Measurements from ENCODE around the gene ALG13.

The ALG13 gene

DNA sequence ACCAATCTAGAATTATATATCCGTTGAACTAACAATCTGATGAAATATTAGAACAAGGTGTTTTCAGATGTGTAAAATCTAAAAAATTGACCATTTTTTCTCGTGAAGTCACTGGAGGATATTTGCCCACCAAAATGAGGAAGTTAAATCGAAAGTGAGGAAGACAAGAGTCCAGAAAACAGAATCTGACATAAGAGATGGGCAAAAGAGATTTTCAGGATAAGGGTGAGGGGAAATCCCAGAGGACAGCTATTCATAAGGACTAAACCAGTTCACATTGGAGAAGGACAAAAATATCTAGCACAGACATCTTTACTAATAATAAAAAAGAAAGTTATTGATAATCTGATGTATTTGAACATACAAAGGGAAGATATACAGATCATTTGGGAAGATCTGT, 18.7 kb upstream of the ALG13 start:
- H3K9me3 ChIP-seq (ENCODE audit: control insufficient read depth, insufficient read depth, low read depth, low read length), result no peaks in the 10 kb centered on the region
- no peaks in the 10 kb centered on the region for H3K4me1 ChIP-seq (ENCODE audit: control insufficient read depth, insufficient read depth, low read length)
- no peak overlapping the region for H3K4me3 ChIP-seq (ENCODE audit: low read depth, low read length)
- no peak overlapping the region for H3K27ac ChIP-seq (ENCODE audit: low read depth, low read length)
- no peak overlapping the region for H3K9ac ChIP-seq (ENCODE audit: low read length)
- no peaks in the 10 kb centered on the region for H3K36me3 ChIP-seq (ENCODE audit: control insufficient read depth, insufficient read depth, low read length)
- H3K27me3 ChIP-seq (ENCODE audit: control insufficient read depth, insufficient read depth, low read length), result no peaks in the 10 kb centered on the region; the same call in 1 of the 2 replicates

GRCh38 chrX:111671668-111672067, 9.3 kb upstream of the ALG13 start:
- H3K27ac ChIP-seq (ENCODE audit: low read depth, low read length), result no peak overlapping the region
- H3K9ac ChIP-seq (ENCODE audit: low read length), result no peak overlapping the region
- no peak overlapping the region for H3K4me3 ChIP-seq (ENCODE audit: low read depth, low read length)
- peaks cover 4% of the 10 kb centered on the region; the same call in 1 of the 2 replicates for H3K27me3 ChIP-seq (ENCODE audit: control insufficient read depth, insufficient read depth, low read length)
- H3K36me3 ChIP-seq (ENCODE audit: control insufficient read depth, insufficient read depth, low read length), result no peaks in the 10 kb centered on the region
- H3K9me3 ChIP-seq (ENCODE audit: control insufficient read depth, insufficient read depth, low read depth, low read length), result no peaks in the 10 kb centered on the region
- no peaks in the 10 kb centered on the region for H3K4me1 ChIP-seq (ENCODE audit: control insufficient read depth, insufficient read depth, low read length)

DNA sequence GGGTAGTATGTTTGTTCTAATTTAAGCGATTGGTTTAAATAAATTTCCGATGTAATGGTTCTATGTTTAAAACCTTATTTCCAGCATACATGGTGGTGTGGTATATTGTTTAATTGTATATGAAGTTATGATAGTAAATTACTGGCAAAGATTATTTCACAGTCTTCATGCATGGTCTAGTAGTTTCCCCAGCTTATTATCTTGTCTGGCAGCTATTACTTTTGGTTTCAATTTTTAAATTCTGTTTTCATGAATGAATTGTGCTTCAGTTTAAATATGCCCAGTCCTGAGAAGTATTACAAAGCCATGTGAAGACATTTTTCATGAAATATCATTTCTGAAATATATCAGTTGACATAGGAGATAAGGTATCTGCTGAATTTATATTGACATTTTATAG, 6.3 kb downstream of the ALG13 start:
- no peak overlapping the region for H3K9ac ChIP-seq (ENCODE audit: low read length)
- no peaks in the 10 kb centered on the region for H3K27me3 ChIP-seq (ENCODE audit: control insufficient read depth, insufficient read depth, low read length)
- no peaks in the 10 kb centered on the region for H3K9me3 ChIP-seq (ENCODE audit: control insufficient read depth, insufficient read depth, low read depth, low read length)
- no peak overlapping the region for H3K27ac ChIP-seq (ENCODE audit: low read depth, low read length)
- peaks cover 5% of the 10 kb centered on the region for H3K4me1 ChIP-seq (ENCODE audit: control insufficient read depth, insufficient read depth, low read length)
- peaks cover 92% of the 10 kb centered on the region for H3K36me3 ChIP-seq (ENCODE audit: control insufficient read depth, insufficient read depth, low read length)
- no peak overlapping the region for H3K4me3 ChIP-seq (ENCODE audit: low read depth, low read length)

- Histone ChIP-seq H3K4me1 (ENCODE audit: control insufficient read depth, insufficient read depth, low read length) (no peaks in the 10 kb centered on the region; the same call in 1 of the 2 replicates), H3K4me3 (ENCODE audit: low read depth, low read length) (no peak overlapping the region), H3K9me3 (ENCODE audit: control insufficient read depth, insufficient read depth, low read depth, low read length) (no peaks in the 10 kb centered on the region)
Measured at GRCh38 chrX:111695297-111695880, 14.4 kb downstream of the ALG13 start.

GRCh38 chrX:111719426-111720210, 38.6 kb downstream of the ALG13 start:
- Histone ChIP-seq H3K27ac (ENCODE audit: low read depth, low read length) (no peak overlapping the region), H3K9ac (ENCODE audit: low read length) (no peak overlapping the region), H3K27me3 (ENCODE audit: control insufficient read depth, insufficient read depth, low read length) (no peaks in the 10 kb centered on the region; the same call in 1 of the 2 replicates), H3K4me1 (ENCODE audit: control insufficient read depth, insufficient read depth, low read length) (no peaks in the 10 kb centered on the region), H3K9me3 (ENCODE audit: control insufficient read depth, insufficient read depth, low read depth, low read length) (no peaks in the 10 kb centered on the region), H3K36me3 (ENCODE audit: control insufficient read depth, insufficient read depth, low read length) (peaks cover 70% of the 10 kb centered on the region), H3K4me3 (ENCODE audit: low read depth, low read length) (no peak overlapping the region)

More at GRCh38 chrX:111695297-111695880, 14.4 kb downstream of the ALG13 start:
- Histone ChIP-seq H3K27ac (ENCODE audit: low read depth, low read length) (no peak overlapping the region), H3K36me3 (ENCODE audit: control insufficient read depth, insufficient read depth, low read length) (peaks cover 34% of the 10 kb centered on the region), H3K27me3 (ENCODE audit: control insufficient read depth, insufficient read depth, low read length) (no peaks in the 10 kb centered on the region; the same call in 1 of the 2 replicates), H3K9ac (ENCODE audit: low read length) (no peak overlapping the region)

DNA sequence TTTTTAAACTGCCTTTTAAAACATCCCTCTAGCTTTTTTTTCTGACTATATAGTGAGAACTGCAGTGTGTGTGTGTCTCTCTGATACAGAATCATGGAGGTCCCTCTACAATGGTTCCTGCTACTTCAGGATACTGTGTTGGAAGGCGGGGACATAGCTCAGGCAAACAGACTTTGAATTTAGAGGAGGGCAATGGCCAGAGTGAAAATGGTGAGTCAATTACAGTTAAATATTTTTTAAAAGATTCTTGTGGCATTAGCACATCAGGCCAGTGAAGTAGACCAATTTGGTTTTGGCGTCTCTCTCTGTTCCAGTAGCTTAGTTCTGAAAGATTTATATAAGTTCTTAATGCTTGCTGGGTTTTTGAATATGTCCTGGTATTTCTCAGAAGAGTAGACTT, 47.1 kb downstream of the ALG13 start:
- no peak overlapping the region for H3K4me3 ChIP-seq (ENCODE audit: low read depth, low read length)
- peaks cover 95% of the 10 kb centered on the region for H3K36me3 ChIP-seq (ENCODE audit: control insufficient read depth, insufficient read depth, low read length)
- H3K27me3 ChIP-seq (ENCODE audit: control insufficient read depth, insufficient read depth, low read length), result no peaks in the 10 kb centered on the region
- no peak overlapping the region for H3K27ac ChIP-seq (ENCODE audit: low read depth, low read length)
- H3K9ac ChIP-seq (ENCODE audit: low read length), result no peak overlapping the region
- no peaks in the 10 kb centered on the region for H3K9me3 ChIP-seq (ENCODE audit: control insufficient read depth, insufficient read depth, low read depth, low read length)
- H3K4me1 ChIP-seq (ENCODE audit: control insufficient read depth, insufficient read depth, low read length), result no peaks in the 10 kb centered on the region

DNA sequence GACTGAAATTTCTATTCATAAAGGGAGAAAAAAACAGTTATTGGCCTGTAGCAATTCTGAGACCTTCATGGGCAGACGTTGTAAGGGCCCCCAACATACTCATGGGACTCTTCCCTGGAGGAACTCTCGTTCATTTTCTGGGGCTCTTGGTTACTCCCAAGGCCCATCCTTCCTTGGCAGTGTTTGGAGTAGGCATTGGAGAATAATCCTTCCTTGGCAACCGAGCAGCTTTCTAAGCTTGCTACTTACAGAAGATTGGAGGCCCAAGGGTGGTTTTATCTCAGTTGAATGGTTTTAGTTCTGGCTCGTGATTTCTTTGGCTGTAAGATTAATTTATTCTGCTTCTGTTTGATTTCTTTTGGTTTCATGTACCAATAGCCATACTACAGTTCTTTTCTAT, 50.4 kb downstream of the ALG13 start:
- Histone ChIP-seq H3K9me3 (ENCODE audit: control insufficient read depth, insufficient read depth, low read depth, low read length) (no peaks in the 10 kb centered on the region), H3K9ac (ENCODE audit: low read length) (no peak overlapping the region), H3K27me3 (ENCODE audit: control insufficient read depth, insufficient read depth, low read length) (no peaks in the 10 kb centered on the region; the same call in 1 of the 2 replicates), H3K4me1 (ENCODE audit: control insufficient read depth, insufficient read depth, low read length) (no peaks in the 10 kb centered on the region), H3K27ac (ENCODE audit: low read depth, low read length) (no peak overlapping the region), H3K4me3 (ENCODE audit: low read depth, low read length) (no peak overlapping the region), H3K36me3 (ENCODE audit: control insufficient read depth, insufficient read depth, low read length) (peaks cover 99% of the 10 kb centered on the region)

DNA sequence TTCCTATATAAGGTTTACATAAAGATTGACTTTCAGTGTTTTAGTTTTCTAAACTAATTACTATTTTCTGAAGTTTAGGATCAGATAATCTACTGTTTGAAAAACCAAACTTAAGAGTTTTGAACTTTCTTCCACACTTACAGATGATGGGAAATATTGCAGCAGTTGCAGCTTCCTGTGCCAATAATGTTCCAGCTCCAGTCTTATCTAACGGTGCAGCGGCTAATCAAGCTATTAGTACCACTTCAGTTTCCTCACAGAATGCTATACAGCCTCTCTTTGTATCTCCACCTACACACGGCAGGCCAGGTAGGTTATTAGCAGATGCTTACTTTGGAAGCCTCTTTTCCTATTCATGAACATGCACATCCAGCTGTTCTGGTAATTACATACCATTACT, 55.6 kb downstream of the ALG13 start:
- Histone ChIP-seq H3K27me3 (ENCODE audit: control insufficient read depth, insufficient read depth, low read length) (no peaks in the 10 kb centered on the region; the same call in 1 of the 2 replicates), H3K36me3 (ENCODE audit: control insufficient read depth, insufficient read depth, low read length) (peaks cover 98% of the 10 kb centered on the region), H3K4me3 (ENCODE audit: low read depth, low read length) (no peak overlapping the region), H3K27ac (ENCODE audit: low read depth, low read length) (no peak overlapping the region), H3K4me1 (ENCODE audit: control insufficient read depth, insufficient read depth, low read length) (no peaks in the 10 kb centered on the region), H3K9me3 (ENCODE audit: control insufficient read depth, insufficient read depth, low read depth, low read length) (no peaks in the 10 kb centered on the region), H3K9ac (ENCODE audit: low read length) (no peak overlapping the region)

DNA sequence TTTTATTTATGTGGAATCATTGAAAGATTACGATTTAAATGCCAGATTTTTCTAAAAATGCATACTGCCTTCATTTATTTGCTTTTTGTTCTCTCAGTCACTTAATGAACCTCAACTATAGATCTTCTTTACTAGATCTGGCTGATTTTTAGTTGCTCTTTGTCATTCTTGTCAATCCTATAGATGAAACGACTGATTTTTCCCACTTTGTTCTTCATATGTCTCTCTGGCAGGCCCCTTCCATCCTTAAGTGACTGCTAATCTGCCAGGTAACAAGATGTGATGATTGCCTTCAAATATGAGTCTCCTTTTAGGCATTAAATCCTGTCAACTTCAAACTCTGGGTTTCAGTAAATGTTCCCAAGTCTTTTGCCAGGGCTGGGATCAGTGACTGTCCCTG, 61.0 kb downstream of the ALG13 start:
- Histone ChIP-seq H3K9me3 (ENCODE audit: control insufficient read depth, insufficient read depth, low read depth, low read length) (no peaks in the 10 kb centered on the region), H3K27ac (ENCODE audit: low read depth, low read length) (no peak overlapping the region), H3K27me3 (ENCODE audit: control insufficient read depth, insufficient read depth, low read length) (no peaks in the 10 kb centered on the region; the same call in 1 of the 2 replicates), H3K4me1 (ENCODE audit: control insufficient read depth, insufficient read depth, low read length) (no peaks in the 10 kb centered on the region), H3K9ac (ENCODE audit: low read length) (no peak overlapping the region), H3K36me3 (ENCODE audit: control insufficient read depth, insufficient read depth, low read length) (peaks cover 94% of the 10 kb centered on the region), H3K4me3 (ENCODE audit: low read depth, low read length) (no peak overlapping the region)

DNA sequence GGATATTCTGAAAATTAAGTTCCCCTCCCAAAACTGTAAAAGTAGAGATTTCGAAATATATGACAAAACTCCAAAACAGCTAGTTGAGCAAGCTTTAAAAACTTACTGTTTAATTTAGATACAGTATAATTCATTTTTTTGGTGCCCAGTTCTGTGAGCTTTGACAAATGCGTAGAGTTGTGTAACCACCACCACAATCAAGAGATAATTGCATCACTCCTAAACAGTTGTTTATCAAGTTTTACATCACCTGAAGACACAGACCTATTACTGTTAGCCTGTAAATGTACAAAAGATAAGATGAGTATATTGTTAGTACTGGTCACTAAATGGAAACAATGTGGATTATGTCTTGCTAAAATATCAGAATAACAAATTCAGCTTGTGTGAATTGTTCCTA, 62.3 kb downstream of the ALG13 start:
- Histone ChIP-seq H3K9ac (ENCODE audit: low read length) (no peak overlapping the region), H3K27me3 (ENCODE audit: control insufficient read depth, insufficient read depth, low read length) (no peaks in the 10 kb centered on the region; the same call in 1 of the 2 replicates), H3K9me3 (ENCODE audit: control insufficient read depth, insufficient read depth, low read depth, low read length) (no peaks in the 10 kb centered on the region), H3K36me3 (ENCODE audit: control insufficient read depth, insufficient read depth, low read length) (peaks cover 92% of the 10 kb centered on the region), H3K4me1 (ENCODE audit: control insufficient read depth, insufficient read depth, low read length) (no peaks in the 10 kb centered on the region), H3K27ac (ENCODE audit: low read depth, low read length) (no peak overlapping the region), H3K4me3 (ENCODE audit: low read depth, low read length) (no peak overlapping the region)

GRCh38 chrX:111756486-111756885, 75.5 kb downstream of the ALG13 start:
- H3K4me3 ChIP-seq (ENCODE audit: low read depth, low read length), result no peak overlapping the region
- H3K27ac ChIP-seq (ENCODE audit: low read depth, low read length), result no peak overlapping the region
- H3K27me3 ChIP-seq (ENCODE audit: control insufficient read depth, insufficient read depth, low read length), result no peaks in the 10 kb centered on the region; the same call in 1 of the 2 replicates
- peaks cover 59% of the 10 kb centered on the region for H3K36me3 ChIP-seq (ENCODE audit: control insufficient read depth, insufficient read depth, low read length)
- no peak overlapping the region for H3K9ac ChIP-seq (ENCODE audit: low read length)
- H3K4me1 ChIP-seq (ENCODE audit: control insufficient read depth, insufficient read depth, low read length), result no peaks in the 10 kb centered on the region
- H3K9me3 ChIP-seq (ENCODE audit: control insufficient read depth, insufficient read depth, low read depth, low read length), result no peaks in the 10 kb centered on the region
